ENCODE measurements around the gene SULT1A2.
"Not testable (repeated sequence)": the region's sequence is repeated elsewhere in the genome, so short reads cannot be mapped to it uniquely, and the experiment has no call there.

The SULT1A2 gene

DNA sequence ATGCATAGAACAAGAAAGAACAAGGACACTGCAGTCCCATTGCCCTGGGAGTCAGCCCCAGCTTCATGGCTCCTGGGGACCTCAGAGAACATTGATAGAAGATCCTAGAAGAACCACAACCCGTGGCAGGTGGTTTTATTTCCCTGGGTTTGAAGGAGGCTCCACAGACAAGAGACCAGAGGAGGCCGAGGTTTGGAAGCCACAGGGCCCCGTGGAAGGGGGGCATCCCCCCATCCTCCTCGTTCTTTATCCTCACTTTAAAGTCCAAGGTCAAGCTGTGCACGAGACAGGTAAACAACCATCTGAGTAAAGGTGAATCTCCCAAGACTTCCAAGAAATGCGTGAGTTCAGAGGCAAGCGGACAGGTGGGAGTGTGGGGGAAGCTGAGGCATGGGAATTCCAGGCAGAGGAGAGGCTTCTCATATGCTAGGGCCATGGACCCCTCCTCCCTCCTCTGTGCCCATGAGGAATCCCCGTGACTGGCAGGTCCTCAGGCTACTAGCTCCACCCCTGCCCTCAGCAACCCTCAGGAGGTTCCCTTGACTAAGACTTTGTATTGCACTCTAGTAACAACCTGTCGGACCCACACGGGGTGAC, 13.8 kb upstream of the SULT1A2 start:
- FAIRE-seq (no peak), DNase-seq (ENCODE audit: extremely low spot score, insufficient read length, low read depth) (no peak)

DNA sequence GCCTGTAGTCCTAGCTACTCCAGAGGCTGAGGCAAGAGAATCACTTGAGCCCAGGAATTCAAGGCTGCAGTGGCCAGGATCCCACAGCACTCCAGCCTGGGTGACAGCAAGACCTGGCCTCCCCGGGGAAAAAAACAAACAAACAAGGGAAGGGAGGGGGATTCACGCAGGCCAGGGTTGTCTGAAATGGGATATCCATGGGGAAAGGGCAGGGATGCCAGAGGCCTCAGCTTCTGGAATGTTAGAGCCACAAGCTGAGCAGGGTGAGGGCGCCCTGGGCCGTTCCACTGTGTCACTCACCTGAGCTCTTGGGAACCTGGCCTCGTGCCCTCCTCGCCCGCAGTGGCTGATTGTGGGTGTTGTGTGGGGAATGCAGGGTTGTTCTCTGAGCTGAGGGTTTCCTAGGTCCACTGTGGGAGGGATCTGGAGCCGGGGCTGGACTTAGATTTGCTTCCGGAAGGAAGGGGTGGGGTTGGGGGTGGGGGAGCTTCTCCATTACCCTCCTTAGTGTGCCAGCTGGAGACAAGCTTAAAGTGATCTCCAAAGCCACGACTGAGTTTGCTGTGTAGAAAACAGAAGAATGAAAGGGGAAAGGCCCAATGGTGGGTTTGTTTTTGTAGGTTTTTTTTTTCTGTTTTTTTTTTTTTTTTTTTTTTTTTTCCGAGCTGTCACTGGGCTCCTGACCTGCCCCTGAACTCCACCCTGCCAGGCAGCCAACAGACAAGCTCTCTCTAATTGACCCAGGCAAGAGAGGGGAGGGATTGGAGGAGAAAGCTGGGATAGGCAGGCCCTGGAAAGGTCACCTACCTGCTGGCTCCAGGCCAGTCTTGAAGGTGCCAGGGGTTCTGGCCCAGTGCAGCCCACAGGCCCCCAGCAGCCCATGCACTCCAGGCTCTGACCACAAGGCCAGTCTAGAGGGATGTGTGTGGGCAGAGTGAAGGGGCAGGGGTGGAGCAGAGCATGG, 13.1 kb upstream of the SULT1A2 start, which contains the start of gene SULT1A1:
Gene SULT1A1, minus strand, starts transcription at position 414 of the 964 bp plus-strand sequence. CDS start 1,189 bp downstream, outside the sequence.
- FAIRE-seq (no peak), DNase-seq (ENCODE audit: extremely low spot score, insufficient read length, low read depth) (no peak)

DNA sequence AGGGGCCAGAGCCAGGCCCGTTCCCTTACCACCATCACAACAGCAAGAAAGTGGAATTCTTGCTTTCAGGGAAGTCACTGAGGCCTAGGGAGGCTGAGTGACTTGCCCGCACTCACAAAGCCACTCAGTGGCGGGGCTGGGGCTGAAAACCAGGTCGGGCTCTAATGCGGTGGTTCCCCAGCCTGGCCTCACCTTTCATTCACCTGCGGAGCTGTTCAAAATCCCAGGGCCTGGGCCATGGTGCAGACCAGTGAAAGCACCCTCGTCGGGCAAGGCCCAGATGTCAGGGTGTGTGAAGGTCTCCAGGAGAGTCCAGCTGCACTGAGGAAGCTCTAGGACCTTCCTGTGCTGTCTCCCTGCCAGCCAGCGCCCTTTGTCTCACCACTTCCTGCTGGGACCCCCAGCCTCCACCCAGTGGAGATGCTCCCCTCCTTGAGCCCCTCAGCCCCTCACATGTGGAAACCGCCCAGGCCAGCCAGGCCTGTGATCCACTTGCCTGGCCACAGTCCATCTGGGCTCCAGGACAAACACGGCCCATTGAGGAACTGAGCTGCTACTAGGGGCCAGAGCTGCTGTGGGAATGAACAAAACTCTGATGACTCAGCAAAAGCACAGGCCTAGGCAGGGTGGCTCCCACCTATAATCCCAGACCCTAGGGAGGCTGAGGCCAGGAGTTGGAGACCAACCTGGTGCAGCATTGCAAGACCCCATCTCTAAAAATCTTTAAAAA, 12.2 kb upstream of the SULT1A2 start:
- not testable (repeated sequence) for FAIRE-seq; DNase-seq (ENCODE audit: extremely low spot score, insufficient read length, low read depth)

DNA sequence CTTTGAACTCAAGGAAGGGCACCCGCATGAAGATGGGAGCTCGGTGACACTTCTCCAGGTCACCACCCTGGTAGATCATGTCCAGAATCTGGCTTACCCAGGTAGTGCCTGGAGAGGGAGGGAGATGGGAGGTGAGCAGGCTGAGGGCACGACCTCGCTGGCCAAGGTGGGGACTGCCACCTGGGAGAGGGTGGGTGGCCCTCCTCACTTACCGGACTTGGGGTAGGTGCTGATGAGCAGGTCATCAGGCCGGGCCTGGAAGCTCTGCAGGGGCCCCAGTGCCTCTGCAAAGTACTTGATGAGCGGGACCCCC, 11.6 kb upstream of the SULT1A2 start:
- FAIRE-seq; DNase-seq (ENCODE audit: extremely low spot score, insufficient read length, low read depth): not testable (repeated sequence)

DNA sequence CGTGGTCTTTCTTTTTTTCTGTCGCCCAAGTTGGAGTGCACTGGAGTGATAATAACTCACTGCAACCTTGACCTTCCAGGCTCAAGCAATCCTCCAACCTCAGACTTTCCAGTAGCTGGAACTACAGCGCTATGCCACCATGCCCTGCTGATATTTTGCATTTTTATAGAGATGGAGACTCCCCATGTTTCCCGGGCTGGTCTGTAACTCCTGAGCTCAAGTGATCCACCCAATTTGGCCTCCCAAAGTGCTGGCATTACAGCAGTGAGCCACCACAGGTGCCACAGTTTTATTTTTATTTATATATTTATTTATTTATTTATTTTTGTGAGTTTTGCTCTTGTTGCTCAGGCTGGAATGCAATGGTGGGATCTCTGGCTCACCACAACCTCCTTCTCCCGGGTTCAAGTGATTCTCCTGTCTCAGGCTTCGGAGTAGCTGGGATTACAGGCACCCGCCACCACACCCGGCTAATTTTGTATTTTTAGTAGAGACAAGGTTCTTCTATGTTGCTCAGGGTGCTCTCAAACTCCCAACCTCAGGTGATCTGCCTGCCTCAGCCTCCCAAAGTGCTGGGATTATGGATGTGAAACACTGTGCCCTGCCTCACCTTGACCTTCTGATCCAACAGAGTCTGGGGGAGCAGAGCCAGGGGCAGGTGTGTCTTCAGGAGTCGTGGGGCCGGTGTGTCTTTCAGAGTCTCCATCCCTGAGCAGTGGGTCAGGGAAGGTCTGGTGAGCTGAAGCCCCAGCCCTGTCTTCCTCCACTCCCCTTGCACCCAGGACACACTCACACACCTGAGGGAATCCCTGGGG, 11.0 kb upstream of the SULT1A2 start:
- FAIRE-seq; DNase-seq (ENCODE audit: extremely low spot score, insufficient read length, low read depth): not testable (repeated sequence)

DNA sequence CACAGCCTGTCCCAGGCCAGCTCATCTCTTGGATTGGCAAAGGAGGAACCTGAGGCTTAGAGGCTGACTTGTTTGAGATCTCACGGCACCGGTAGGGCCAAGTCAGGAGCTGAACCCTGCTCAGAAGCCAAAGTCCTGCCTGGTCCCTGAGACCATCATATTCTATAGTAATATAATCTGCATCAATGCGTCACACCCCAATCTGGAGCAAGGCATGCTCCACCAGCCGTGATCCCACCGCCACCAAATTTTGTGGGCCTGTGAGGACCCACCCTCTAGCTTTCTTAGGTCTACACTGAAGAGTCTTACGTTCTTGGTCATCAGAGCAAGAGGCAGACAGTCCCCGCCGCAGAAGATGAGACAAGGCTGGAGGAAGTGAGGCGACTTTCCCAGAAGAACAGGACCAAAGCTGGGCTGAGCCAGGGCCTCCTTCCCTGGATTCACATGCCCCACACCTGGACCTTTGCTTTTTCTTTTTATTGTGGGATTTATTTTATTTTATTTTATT, 10.3 kb upstream of the SULT1A2 start:
- no peak for FAIRE-seq
- no peak for DNase-seq (ENCODE audit: extremely low spot score, insufficient read length, low read depth)

DNA sequence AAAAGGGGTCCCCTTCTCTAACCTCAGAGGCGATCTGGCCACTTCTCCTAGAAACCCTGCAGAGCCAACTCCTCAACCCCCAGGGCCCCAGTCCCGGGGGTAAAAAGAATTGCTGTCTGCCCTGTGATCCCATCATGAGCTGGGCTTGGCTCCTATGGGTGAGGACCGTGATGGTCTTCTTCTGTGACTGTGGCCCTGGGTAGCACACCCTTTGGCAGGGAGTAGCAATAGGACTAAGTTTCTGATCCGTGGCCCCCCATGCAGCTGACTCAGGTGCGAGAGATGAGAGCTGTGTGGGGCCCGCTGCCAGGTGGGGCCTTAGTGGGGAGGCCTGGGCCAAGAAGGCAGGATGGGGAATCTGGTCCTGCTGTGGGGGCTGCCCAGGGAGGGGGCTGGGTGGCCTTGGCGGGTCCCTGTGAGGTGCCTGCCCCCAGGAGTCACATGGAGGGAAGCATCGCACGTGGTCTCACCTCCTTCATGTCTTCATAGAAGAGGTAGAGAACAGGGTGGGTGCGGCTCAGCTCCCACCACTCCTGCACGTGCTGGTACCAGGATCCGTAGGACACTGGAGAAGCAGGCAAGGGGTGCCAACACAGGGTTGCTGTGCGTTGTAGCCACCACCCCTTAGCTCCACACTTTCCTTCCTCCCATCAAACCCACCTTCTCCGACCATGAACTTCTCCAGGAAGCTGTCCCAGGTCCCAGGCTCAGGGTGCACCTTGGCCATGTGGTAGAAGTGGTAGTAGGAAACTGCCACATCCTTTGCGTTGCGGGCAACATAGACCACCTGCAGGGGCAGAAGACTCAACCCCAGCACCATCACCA, 9.7 kb upstream of the SULT1A2 start:
- DNase-seq (ENCODE audit: extremely low spot score, insufficient read length, low read depth) (no peak), FAIRE-seq (no peak)

DNA sequence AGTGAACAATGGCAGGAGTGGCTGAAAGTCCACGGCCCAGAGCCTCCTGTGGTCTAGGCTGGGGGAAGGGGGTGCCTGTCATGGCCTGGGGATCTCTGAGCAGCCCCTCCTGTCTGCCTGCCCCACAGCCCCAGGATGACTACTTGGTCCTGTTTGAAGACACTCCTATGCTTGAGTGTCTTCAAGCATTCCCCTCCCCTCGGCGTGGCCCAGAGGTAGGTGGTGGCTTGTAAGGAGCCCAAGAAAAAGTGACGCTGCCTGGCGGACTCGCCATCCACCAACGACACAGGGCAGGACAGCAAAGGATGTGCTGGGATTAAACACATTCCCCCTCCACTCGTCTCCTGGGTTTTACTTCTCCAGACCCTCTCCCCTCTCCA, 7.3 kb upstream of the SULT1A2 start:
- no peak for FAIRE-seq

DNA sequence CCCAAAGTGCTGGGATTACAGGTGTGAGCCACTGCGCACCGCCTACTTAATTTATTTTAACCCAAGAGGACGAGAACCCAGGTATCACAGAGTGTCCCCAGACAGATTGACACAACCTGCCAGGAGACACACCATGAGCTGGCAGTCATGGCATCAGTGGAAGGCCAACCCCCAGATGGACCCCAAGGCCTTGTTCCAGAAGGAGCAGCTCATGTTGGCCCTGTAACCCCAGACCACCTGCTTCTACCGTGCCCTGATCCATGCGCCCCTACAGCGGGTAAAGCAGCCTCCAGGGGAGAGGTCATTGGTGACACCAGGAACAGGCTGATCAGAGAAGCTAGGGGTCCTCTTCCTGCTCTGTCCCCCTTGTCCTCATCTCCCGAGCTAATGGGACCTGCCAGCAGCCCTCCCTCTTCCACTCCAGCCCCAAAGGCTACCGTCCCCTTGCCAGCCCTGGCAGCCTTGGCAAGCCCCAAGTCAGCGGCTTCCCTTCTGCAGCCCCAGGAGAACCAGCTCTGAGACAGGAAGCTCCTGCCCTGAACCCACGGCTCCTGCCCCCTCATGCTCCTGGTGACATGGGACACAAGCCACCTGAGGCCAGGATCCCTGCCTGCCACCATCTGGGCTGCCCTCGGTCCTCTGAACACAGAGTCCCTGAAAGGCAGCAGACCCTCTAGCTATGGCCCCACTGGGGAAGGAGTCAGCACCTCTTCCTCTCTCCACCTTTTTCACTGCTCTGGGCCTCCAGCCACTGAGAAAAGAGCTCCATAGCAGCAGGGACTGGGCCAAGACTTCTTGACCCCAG, 6.7 kb upstream of the SULT1A2 start:
- DNase-seq (ENCODE audit: extremely low spot score, insufficient read length, low read depth) (no peak), FAIRE-seq (no peak)

More for the DNA sequence above, 7.3 kb upstream of the SULT1A2 start:
- no peak for DNase-seq (ENCODE audit: extremely low spot score, insufficient read length, low read depth)

DNA sequence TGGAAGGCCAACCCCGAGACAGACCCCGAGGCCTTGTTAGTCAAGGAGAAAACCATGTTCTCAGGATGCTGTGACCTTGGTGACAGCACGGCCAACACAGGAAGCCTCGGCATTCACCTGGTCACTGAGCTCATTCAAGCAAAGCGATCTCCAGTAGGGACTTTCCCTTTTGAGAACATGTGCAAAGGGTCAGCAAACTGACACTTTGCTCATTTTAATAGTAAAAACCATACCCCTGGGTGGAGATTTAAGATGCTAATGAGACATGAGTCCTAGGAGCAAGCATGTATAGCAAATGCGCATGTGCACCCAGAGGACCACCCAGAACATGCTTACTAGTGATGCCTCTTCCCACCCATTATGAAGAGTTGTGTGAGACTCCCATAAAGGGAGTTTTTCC, 5.7 kb upstream of the SULT1A2 start:
- DNase-seq (ENCODE audit: extremely low spot score, insufficient read length, low read depth) (no peak), FAIRE-seq (peak; percentile 90)

DNA sequence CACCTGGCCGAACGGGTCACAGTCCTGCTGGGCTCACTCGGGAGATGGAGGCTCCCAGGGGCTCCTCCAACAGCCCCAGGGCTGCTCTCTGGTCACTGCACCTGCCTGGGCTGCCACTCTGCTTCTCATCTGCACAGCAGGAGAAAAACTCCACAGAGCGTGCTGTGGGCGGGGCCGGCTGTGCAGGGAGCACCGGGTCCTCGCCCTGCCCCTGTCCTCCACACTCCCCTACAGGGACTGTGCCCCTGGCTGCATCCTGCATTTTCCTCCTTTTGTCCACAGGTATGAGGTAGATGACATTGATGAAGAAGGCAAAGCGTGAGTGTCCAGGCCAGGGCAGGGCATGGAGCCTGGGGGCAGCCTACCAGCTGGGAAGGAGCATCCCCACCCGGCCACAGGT, 5.2 kb upstream of the SULT1A2 start:
- not testable (repeated sequence) for FAIRE-seq; DNase-seq (ENCODE audit: extremely low spot score, insufficient read length, low read depth)

DNA sequence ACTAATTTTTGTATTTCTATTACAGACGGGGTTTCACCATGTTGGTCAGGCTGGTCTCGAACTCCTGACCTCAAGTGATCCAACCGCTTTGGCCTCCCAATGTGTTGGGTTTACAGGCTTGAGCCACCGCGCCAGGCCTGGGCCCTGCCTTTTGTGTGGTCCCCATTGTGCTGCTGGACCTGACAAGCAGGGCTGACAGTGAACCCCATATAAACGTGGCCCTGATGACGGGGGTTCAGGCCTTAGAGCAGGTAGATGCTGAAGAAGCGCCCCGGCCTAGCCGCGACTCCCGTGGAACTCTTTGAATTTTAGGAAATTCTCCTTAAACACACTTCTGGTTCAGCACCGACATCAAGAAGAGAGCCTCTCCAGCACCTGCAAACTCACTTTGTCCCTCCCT, 4.7 kb upstream of the SULT1A2 start:
- FAIRE-seq: peak; percentile 42
- DNase-seq (ENCODE audit: extremely low spot score, insufficient read length, low read depth): not testable (repeated sequence)

DNA sequence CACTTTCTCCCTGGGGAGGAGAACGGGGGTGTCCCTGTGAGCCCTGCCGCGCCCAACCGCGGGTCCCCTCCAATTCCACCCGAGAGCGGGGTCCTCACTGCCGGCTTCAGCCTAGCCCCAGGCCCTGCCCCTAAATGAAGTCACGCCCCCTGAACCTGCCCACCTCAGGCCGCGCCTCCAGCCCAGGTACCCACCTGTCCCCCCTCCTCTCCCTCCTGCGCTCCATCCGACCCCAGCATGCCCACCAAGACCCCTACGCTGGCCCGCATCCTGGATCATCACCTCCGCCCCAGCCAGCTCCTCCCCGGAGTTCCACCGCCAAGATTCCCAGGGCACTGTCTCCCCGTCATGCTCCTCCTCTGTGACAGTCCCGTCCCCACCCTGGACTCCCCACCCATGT, 4.1 kb upstream of the SULT1A2 start:
- FAIRE-seq; DNase-seq (ENCODE audit: extremely low spot score, insufficient read length, low read depth): not testable (repeated sequence)

DNA sequence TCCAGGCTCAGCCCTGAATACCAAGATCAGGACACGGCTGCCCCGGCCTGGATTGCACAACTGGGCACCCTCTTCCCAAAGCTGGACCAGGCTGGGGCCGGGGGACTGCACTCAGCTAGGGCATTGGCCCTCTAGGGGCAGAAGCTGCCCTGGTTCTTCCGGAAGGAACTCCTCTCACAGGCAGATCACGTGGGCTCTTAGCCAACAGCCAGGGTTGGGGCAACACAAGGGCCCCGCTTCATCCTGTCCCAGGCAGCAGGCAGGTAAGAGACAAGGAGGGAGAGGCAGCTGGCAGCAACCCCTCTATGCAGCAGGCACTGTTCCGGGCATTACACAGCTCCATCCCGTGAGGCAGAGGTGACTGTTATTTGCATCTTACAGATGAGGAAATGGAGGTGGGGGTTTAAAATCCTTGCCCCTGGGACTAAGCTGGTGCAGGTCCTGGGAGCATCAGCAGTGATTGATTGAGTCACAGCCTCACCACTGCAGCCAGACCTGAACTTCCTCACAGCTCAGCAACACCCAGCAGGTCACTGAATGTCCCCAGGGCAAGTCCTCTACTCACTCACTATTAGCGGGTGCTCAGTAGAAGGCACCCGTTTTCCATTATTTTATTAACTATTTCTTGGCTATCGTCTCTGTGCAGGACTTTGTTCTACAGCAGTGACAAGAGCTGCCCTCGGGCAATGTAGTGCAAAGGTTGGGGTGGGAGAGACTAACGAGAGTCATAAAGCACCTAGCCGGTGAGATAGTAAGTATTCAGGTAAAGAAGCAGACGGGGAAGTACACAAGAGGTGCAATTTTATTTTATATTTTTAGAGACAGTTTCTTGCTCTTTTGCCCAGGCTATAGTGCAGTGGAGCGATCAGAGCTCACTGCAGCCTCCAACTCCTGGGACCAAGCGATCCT, 2.8 kb upstream of the SULT1A2 start:
- FAIRE-seq: peak; percentile 93
- not testable (repeated sequence) for DNase-seq (ENCODE audit: extremely low spot score, insufficient read length, low read depth)

DNA sequence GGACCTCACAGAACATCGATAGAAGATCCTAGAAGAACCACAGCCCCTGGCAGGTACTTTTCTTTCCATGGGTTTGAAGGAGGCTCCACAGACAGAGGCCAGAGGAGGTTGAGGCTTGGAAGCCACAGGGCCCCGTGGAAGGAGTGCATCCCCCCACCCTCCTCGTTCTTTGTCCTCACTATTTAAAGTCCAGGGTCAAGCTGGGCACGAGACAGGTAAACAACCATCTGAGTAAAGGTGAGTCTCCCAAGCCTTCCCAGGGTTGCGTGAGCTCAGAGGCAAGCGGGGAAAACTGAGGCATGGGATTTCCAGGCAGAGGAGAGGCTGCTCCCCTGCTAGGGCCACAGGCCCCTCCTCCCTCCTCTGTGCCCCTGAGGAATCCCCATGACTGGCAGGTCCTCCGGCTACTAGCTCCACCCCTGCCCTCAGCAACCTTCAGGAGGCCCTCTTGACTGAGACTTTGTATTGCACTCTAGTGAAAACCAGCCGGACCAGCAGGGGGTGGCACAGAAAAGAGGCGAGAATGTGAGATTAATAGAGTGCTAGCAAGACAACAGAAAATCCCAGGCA, 927 bp upstream of the SULT1A2 start:
- FAIRE-seq (no peak), DNase-seq (ENCODE audit: extremely low spot score, insufficient read length, low read depth) (no peak)

DNA sequence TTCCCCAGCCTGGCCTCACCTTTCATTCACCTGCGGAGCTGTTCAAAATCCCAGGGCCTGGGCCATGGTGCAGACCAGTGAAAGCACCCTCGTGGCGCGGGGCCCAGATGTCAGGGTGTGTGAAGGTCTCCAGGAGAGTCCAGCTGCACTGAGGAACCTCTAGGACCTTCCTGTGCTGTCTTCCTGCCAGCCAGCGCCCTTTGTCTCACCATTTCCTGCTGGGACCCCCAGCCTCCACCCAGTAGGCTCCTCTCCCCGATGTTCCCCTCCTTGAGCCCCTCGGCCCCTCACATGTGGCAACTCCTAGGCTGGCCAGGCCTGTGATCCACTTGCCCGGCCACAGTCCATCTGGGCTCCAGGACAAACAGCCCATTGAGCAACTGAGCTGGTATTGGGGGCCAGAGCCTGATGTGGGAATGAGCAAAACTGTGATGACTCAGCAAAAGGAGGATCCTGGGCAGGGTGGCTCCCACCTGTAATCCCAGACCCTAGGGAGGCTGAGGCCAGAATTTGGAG, 677 bp downstream of the SULT1A2 start:
- FAIRE-seq: no peak
- no peak for DNase-seq (ENCODE audit: extremely low spot score, insufficient read length, low read depth)

All from GM18507 (cell line).